Naive B cell (primary cell): ENCODE results near the gene FAM81B. TPM values are rescaled to one million over a fixed set of nuclear protein-coding genes. Genes with fewer than 3 reads are reported as not detected.

Experiments used
- ATAC-seq, 2 donors: fragments of 150-1000 bp; cut with Tn5 transposase; 2 replicates each; pipeline ENCODE4 v1.10.0; 2021; ENCODE audit warnings: low read depth in 2 of 2, mild to moderate bottlenecking in 2 of 2, moderate library complexity in 2 of 2
- DNase-seq: peaks from one replicate; pipeline ENCODE4 v3.0.0; 2022
- H3K27ac Mint-ChIP-seq, 6 donors: one replicate each; pipeline ENCODE4 v1.8.0; 2020 to 2022; ENCODE audit warnings: mild to moderate bottlenecking in 6 of 6, mixed read lengths in 6 of 6, moderate library complexity in 5 of 6, inconsistent platforms in 2 of 6
- H3K27me3 Mint-ChIP-seq, 3 donors: one replicate each; pipeline ENCODE4 v1.8.0; 2021 to 2022; ENCODE audit warnings: mixed read lengths in 3 of 3, mild to moderate bottlenecking in 1 of 3
- H3K36me3 Mint-ChIP-seq, 2 donors: one replicate each; pipeline ENCODE4 v1.8.0; 2020 to 2022; ENCODE audit warnings: mixed read lengths in 2 of 2, inconsistent platforms in 1 of 2, mild to moderate bottlenecking in 1 of 2
- H3K4me1 Mint-ChIP-seq, 3 donors: one replicate each; pipeline ENCODE4 v1.8.0; 2020 to 2022; ENCODE audit warnings: mixed read lengths in 3 of 3, inconsistent platforms in 1 of 3, mild to moderate bottlenecking in 1 of 3, moderate library complexity in 1 of 3
- H3K4me3 Mint-ChIP-seq, 8 donors: one replicate each; pipeline ENCODE4 v1.8.0; 2020 to 2022; ENCODE audit warnings: mild to moderate bottlenecking in 8 of 8, mixed read lengths in 8 of 8, moderate library complexity in 8 of 8, inconsistent platforms in 2 of 8
- H3K9me3 Mint-ChIP-seq, 7 donors: one replicate each; pipeline ENCODE4 v1.8.0; 2020 to 2022; ENCODE audit warnings: mixed read lengths in 7 of 7, mild to moderate bottlenecking in 5 of 7, inconsistent platforms in 2 of 7, moderate library complexity in 1 of 7
- polyA plus RNA-seq, 6 donors: library from polyadenylated mRNA; unstranded; fragments of 300-500 nt; fragmentation: Illumina TruSeq; gene quantifications; one replicate each; pipeline ENCODE4 v1.2.3, GENCODE V29; 2021; ENCODE audit warnings: low read depth in 6 of 6

Gene FAM81B
- polyA plus RNA-seq, 6 donors from 2014 or later: 1.2 to 1.3 TPM; not detected in 4

DNA sequence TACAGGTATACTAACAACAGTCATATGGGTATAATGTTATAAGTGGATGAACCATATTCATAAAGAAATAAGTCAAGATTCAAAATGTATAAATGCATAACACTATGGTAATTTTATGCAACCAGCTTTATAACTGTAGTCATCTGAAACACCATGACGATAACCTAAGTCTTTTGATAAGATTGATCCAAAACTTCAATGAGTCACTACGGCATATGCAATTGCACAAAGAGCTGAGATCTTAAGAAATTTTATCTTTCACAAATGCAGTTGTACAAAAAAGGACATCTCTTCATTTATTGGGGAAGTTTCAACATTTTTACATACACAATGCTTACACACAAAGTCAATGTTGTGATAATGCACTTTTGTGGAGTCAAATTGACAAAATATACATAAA is 20.3 kb downstream of the FAM81B start:
- Mint-ChIP-seq H3K27ac (no peak overlapping the region), H3K4me1 (no peaks in the 10 kb centered on the region), H3K36me3 (no peaks in the 10 kb centered on the region), H3K4me3 (no peak overlapping the region), H3K27me3 (peaks cover 6 to 8% (median 6%) of the 10 kb centered on the region in 3 donors), H3K9me3 (peaks cover 0 to 2% (median 0%) of the 10 kb centered on the region in 7 donors)
- no peak for ATAC-seq
- no peak for DNase-seq

DNA sequence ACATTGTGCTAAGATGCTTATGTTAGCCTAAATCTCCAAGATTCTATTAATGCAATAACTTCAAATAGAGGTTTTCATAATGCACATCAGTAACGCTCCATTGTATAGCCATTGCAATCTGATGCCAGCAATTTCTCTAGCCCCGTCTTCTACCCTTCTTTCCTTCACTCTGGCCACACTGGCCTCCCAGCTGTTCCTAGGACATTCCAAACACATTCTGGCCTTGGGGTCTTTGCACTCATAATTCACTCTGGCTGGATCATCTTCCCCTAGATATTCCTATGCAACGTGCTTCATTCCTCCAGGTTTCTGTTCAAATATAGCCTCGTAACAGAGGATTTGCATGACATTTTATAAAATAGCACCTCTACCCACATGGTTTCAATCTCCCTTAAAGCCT is 23.3 kb downstream of the FAM81B start:
- ATAC-seq: no peak
- no peaks in the 10 kb centered on the region for H3K27me3 Mint-ChIP-seq
- H3K9me3 Mint-ChIP-seq: peaks cover 0 to 2% (median 0%) of the 10 kb centered on the region in 7 donors
- no peak overlapping the region for H3K4me3 Mint-ChIP-seq
- H3K4me1 Mint-ChIP-seq: no peaks in the 10 kb centered on the region
- no peaks in the 10 kb centered on the region for H3K36me3 Mint-ChIP-seq
- peak overlapping the region in 1 of 6 donors; percentile 47 for H3K27ac Mint-ChIP-seq
- no peak for DNase-seq

DNA sequence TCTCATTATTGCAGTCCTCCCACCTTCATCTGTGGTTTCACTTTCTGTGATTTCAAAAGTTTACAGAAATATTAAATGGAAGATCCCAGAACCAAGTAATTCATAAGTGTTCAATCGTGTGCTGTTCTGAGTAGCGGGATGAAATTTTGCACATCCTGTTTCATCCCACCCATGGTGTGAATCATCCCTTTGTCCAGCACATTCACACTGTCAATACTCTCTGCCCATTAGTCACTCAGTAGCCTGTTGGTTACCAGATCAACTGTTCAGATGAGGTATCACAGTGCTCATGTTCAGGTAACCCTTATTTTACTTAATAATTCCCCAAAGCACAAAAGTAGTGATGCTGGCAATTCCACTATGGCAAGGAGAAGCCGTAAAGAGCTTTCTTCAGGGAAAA is 26.8 kb downstream of the FAM81B start:
- no peaks in the 10 kb centered on the region for H3K4me1 Mint-ChIP-seq
- H3K27me3 Mint-ChIP-seq: no peaks in the 10 kb centered on the region
- H3K4me3 Mint-ChIP-seq: no peak overlapping the region
- H3K9me3 Mint-ChIP-seq: peaks cover 0 to 2% (median 0%) of the 10 kb centered on the region in 7 donors
- no peaks in the 10 kb centered on the region for H3K36me3 Mint-ChIP-seq
- DNase-seq (no peak), ATAC-seq (no peak)
- no peak overlapping the region for H3K27ac Mint-ChIP-seq

DNA sequence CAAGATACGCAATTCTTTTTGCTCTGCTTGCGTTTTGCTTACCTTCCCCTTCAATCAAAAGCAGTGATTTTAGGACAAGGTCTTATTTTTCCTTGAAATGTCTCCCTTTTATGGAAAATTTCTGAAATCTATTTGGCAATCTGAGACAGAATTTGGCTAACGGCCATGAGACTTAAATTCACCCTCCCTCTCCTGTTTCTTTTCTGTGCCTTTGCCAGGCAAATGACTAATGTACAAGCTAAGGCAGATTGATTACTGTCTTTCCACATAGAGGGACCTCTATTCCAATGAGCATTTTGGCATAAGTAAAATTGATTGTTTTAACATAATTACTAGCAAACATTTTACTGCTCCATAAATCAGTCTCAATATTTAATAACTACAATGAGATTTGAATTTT is 31.7 kb downstream of the FAM81B start:
- H3K4me3 Mint-ChIP-seq: no peak overlapping the region
- no peak for ATAC-seq
- H3K4me1 Mint-ChIP-seq: peaks cover 0 to 6% (median 4%) of the 10 kb centered on the region in 3 donors
- H3K27me3 Mint-ChIP-seq: no peaks in the 10 kb centered on the region
- H3K27ac Mint-ChIP-seq: no peak overlapping the region
- no peaks in the 10 kb centered on the region for H3K9me3 Mint-ChIP-seq
- H3K36me3 Mint-ChIP-seq: no peaks in the 10 kb centered on the region
- no peak for DNase-seq

DNA sequence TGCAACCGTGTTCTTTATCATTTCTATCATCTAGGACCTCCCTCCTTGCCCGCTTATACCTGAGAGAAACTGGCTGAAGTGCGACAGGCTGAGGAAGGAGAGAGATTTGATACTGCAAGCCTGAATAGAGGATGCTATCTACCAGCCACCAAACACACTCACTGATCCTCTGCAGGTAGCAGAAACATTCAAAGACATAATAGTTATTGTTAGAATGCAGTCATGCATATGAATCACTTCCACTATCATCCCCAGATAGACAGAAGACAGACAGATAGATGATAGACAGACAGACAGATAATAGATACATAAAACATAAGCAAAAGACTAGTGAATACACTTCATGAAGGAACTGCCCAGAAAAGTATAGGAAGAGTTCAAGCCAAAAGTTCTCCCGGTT is 32.9 kb downstream of the FAM81B start:
- ATAC-seq (no peak), DNase-seq (no peak)
- no peaks in the 10 kb centered on the region for H3K9me3 Mint-ChIP-seq
- H3K36me3 Mint-ChIP-seq: no peaks in the 10 kb centered on the region
- no peaks in the 10 kb centered on the region for H3K27me3 Mint-ChIP-seq
- peak overlapping the region in 2 of 6 donors; percentile 5 to 20 for H3K27ac Mint-ChIP-seq
- H3K4me3 Mint-ChIP-seq: no peak overlapping the region
- H3K4me1 Mint-ChIP-seq: peaks cover 0 to 6% (median 4%) of the 10 kb centered on the region in 3 donors

DNA sequence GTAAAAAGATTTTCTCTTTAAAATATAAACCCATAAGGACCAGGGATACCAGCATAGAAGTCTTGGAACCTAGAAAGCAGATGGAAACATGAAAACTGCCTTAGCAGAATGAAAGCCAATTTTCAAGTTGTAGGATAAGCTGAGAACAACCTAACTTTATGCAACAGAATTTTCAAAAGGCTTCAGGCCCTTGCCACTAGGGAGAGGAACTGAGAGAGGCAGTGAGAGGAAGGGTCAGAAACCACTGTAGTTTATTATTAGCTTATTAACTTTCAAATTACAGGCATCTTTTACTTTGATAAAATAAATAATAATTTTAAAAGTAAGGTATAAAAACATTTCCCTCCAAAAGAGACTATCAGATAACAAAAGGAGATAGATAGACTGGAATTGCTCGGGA is 33.4 kb downstream of the FAM81B start:
- H3K4me3 Mint-ChIP-seq: no peak overlapping the region
- DNase-seq: no peak
- H3K27ac Mint-ChIP-seq: no peak overlapping the region
- no peak for ATAC-seq
- no peaks in the 10 kb centered on the region for H3K27me3 Mint-ChIP-seq
- H3K9me3 Mint-ChIP-seq: peaks cover 0 to 2% (median 0%) of the 10 kb centered on the region in 7 donors
- H3K36me3 Mint-ChIP-seq: no peaks in the 10 kb centered on the region
- peaks cover 0 to 6% (median 4%) of the 10 kb centered on the region in 3 donors for H3K4me1 Mint-ChIP-seq

DNA sequence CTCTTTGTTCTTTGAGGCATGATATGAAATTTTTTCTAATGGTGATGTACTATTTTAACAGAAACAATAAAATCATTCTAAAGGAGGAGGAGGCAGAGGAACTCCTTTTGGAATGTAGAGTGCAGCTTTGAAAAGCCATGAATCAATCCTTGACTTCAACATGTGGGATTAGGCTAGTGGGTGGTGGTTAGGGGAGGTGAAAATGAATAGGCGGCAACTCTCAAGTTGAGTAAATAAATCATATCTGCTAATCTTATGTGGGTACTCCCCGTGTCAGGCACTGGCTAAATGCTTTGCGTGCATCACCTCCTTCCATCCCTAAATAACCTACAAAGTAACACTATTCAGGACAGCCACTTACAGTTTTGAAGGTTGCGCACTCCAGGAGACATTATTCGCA is 35.1 kb downstream of the FAM81B start:
- H3K27me3 Mint-ChIP-seq: no peaks in the 10 kb centered on the region
- DNase-seq (no peak), ATAC-seq (no peak)
- no peak overlapping the region for H3K4me3 Mint-ChIP-seq
- H3K36me3 Mint-ChIP-seq: no peaks in the 10 kb centered on the region
- H3K27ac Mint-ChIP-seq: no peak overlapping the region
- peaks cover 0 to 2% (median 0%) of the 10 kb centered on the region in 7 donors for H3K9me3 Mint-ChIP-seq
- peaks cover 0 to 6% (median 4%) of the 10 kb centered on the region in 3 donors for H3K4me1 Mint-ChIP-seq

DNA sequence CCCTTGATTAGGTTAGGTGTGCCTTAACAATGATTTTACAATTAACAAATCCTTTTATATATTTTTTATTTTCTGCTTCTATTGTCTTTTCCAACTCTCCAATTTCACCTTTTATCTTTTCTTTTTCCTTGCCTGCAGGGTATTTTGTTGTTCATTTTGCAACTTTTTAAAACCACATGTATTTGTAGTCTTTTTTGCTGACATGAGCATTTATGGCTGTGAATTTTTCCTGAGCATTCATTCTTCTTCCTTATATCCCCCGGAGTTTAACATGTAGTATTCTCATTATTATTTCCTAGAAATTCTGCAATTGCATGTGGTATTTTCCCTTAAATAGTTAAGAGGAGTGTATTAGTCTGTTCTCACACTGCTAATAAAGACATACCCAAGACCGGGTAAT is 41.6 kb downstream of the FAM81B start:
- no peak for DNase-seq
- H3K4me3 Mint-ChIP-seq: no peak overlapping the region

DNA sequence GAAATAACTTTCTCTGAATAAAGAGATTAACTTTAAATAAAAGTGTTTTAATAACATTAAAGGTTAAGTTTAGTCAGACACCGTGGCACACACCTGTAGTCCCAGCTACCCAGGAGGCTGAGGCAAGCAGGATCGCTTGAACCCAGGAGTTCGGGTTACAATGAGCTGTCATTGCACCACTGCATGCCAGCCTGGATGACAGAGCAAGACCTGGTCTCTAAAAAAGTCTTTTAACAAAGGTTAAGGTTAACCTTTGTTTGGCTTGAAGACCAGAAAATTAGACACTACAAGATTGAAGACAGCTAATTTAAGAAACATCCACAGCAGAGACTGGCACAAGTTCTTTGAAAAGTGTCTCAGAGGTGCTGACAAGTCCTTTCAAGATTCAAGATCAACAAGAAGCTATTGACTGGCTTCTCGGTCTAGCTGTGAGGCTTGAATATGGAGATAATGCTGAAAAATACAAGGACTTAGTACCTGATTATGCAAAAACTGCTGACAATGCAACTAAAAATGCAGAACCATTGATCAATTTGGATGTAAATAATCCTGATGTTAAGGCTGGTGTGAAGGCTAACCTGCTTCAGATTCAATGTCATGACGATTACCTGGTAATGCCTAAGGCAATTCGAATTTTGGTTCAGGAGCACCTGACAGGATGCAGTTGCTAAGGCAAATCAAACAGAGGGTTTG is 48.8 kb downstream of the FAM81B start:
- Mint-ChIP-seq H3K27me3 (peaks cover 5 to 21% (median 11%) of the 10 kb centered on the region in 3 donors), H3K4me3 (no peak overlapping the region), H3K9me3 (peaks cover 0 to 4% (median 0%) of the 10 kb centered on the region in 7 donors)

More for the DNA sequence above, 41.6 kb downstream of the FAM81B start:
- H3K36me3 Mint-ChIP-seq: no peaks in the 10 kb centered on the region
- no peak overlapping the region for H3K27ac Mint-ChIP-seq
- H3K4me1 Mint-ChIP-seq: no peaks in the 10 kb centered on the region
- peaks cover 0 to 36% (median 6%) of the 10 kb centered on the region in 7 donors for H3K9me3 Mint-ChIP-seq
- ATAC-seq: no peak
- no peaks in the 10 kb centered on the region for H3K27me3 Mint-ChIP-seq

DNA sequence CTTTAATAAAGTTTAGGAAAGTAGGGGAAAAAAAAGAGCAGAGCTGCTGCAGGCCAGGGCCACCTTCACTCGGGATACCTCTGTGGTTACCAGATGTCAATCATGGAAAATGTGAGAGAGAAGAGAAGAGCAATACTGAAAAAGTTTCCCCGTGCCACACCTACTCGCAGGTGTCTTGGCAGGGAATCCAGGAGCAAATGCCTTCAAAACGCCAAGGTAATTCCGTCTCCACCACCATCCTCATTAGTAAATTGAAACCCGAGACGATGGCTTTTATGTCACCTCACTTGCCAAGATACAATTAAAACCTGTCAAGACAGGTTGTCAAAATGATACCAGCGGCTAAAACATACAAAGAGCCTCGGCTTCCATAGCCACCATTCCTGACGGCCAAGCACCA is 49.7 kb downstream of the FAM81B start:
- DNase-seq: no peak
- H3K9me3 Mint-ChIP-seq: peaks cover 0 to 2% (median 0%) of the 10 kb centered on the region in 7 donors
- H3K27ac Mint-ChIP-seq: no peak overlapping the region
- no peak overlapping the region for H3K4me3 Mint-ChIP-seq
- H3K27me3 Mint-ChIP-seq: peaks cover 5 to 21% (median 11%) of the 10 kb centered on the region in 3 donors
- H3K36me3 Mint-ChIP-seq: no peaks in the 10 kb centered on the region
- peaks cover 0 to 13% (median 3%) of the 10 kb centered on the region in 3 donors for H3K4me1 Mint-ChIP-seq
- no peak for ATAC-seq

More for the DNA sequence above, 48.8 kb downstream of the FAM81B start:
- no peaks in the 10 kb centered on the region for H3K36me3 Mint-ChIP-seq
- peaks cover 0 to 5% (median 0%) of the 10 kb centered on the region in 3 donors for H3K4me1 Mint-ChIP-seq
- DNase-seq: no peak
- H3K27ac Mint-ChIP-seq: no peak overlapping the region
- ATAC-seq: no peak

DNA sequence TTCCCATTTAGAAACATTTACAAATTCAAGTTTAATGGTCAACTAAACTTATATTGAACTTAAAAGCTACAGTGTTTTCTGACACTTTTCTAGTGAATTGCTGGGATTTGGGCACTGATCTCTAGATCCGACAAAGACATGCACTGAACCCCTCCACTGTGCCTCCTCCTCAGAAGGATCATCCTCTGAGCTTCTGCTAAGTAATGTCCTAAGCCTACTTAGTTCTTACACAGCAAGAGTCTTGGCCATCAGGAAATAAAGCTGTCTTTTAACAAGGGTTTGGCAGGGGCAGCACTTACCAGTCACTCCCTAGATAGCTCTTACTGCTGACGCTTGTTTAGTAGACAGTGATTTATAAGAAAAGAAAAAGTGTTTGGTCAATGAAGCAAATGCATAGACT is 50.5 kb downstream of the FAM81B start:
- ATAC-seq (no peak), DNase-seq (no peak)
- Mint-ChIP-seq H3K27ac (no peak overlapping the region), H3K9me3 (peaks cover 0 to 2% (median 0%) of the 10 kb centered on the region in 7 donors), H3K27me3 (peaks cover 5 to 21% (median 11%) of the 10 kb centered on the region in 3 donors), H3K4me1 (peaks cover 0 to 15% (median 3%) of the 10 kb centered on the region in 3 donors), H3K36me3 (no peaks in the 10 kb centered on the region), H3K4me3 (no peak overlapping the region)

DNA sequence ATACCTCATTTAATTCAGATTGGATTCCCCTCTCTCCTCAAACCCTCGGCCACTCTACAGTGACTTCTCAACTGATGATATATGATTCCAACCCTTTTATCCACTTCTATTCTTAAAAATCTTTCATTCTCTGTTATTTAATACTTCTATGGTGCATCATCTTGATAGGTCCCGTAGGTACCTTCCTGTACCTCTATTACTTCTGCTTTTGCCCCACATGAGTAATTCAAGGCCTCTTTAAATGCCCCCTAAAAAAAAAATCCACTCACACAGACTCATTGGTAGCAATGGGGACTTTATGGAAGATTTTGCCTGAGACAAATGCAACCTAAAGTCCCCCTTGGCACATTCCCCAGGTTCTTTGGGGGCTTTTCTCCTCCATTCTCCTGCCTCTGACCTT is 54.3 kb downstream of the FAM81B start:
- peaks cover 4 to 18% (median 8%) of the 10 kb centered on the region in 3 donors for H3K27me3 Mint-ChIP-seq
- no peaks in the 10 kb centered on the region for H3K36me3 Mint-ChIP-seq
- no peak overlapping the region for H3K27ac Mint-ChIP-seq
- DNase-seq (no peak), ATAC-seq (peak in 1 of 2 donors; percentile 56)
- H3K4me1 Mint-ChIP-seq: peaks cover 0 to 15% (median 3%) of the 10 kb centered on the region in 3 donors
- H3K4me3 Mint-ChIP-seq: no peak overlapping the region
- peaks cover 0 to 2% (median 0%) of the 10 kb centered on the region in 7 donors for H3K9me3 Mint-ChIP-seq

DNA sequence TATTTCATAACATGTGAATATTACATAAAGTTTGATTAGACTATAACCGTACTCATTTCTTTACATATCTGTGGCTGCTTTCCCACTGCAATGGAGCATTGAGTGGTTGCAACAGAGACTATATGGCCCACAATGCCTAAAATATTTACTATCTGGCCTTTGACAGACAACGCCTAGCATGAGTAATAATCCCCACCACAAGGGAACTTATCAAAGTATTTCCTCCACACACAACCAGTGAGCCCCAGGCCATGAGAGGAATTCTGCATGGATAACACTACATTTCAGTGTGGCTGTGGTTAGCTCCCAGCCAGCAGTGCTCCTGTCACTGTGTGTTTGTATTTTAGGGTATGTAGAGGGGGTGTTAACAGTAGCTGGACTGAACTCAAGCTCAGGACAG is 54.8 kb downstream of the FAM81B start:
- Mint-ChIP-seq H3K9me3 (peaks cover 0 to 2% (median 0%) of the 10 kb centered on the region in 7 donors), H3K36me3 (no peaks in the 10 kb centered on the region), H3K4me3 (no peak overlapping the region), H3K4me1 (peaks cover 0 to 15% (median 3%) of the 10 kb centered on the region in 3 donors), H3K27ac (no peak overlapping the region), H3K27me3 (peaks cover 0 to 13% (median 5%) of the 10 kb centered on the region in 3 donors)
- DNase-seq (no peak), ATAC-seq (no peak)

DNA sequence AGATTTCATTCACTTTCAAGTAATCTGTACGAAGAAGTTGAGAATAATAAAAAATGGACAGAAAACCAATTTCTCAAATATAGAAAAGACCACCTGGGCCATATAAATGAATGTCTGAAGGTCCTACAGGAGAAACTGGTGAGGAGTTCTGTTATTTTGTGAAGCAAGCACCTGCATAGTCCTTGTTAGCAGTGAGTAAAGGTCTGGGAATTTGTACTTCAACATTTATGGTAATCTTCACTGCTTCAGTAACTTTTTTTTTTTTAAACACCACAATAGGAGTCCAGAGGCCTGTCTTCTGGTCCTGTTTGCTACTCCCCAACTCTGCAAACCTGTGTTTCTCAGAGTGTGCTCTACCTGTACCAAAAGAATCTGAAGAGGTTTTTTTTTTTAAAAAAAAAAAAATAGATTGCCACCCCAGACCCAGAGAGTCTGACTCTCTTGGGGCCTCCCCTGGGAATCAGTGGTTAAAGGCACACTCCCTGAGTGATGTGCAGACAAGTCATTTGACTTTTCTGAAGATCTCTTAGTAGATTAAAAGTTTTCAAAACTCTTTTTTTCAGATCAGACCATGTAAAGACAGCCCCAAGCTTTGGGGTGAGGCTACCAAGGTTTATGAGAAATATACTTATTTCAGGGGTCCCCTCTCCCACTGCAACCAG is 55.5 kb downstream of the FAM81B start:
- DNase-seq: peak; percentile 5
- Mint-ChIP-seq H3K9me3 (peaks cover 0 to 2% (median 0%) of the 10 kb centered on the region in 7 donors), H3K36me3 (no peaks in the 10 kb centered on the region), H3K4me1 (peaks cover 0 to 15% (median 3%) of the 10 kb centered on the region in 3 donors), H3K4me3 (no peak overlapping the region), H3K27ac (no peak overlapping the region), H3K27me3 (peaks cover 0 to 13% (median 5%) of the 10 kb centered on the region in 3 donors)
- ATAC-seq: peak in 1 of 2 donors; percentile 45
